ENCODE measurements around the gene VTI1B.
A peak's percentile ranks its signal among the peaks of the same experiment; 100 is the strongest.

Gene VTI1B
- long read RNA-seq, full-length matches to known transcripts = 35 of 42 reads
- long read RNA-seq, partial matches to known transcripts = 1 of 42 reads
- long read RNA-seq, other reads (novel, unspliced or antisense) = 6 of 42 reads

- H3K27me3 ChIP-seq (ENCODE audit: insufficient read depth, poor library complexity, severe bottlenecking) = no peaks in the 10 kb centered on the region
- no peak for TF ChIP-seq POLR2AphosphoS5 (IDR thresholded peaks at IDR 0.05; ENCODE audit: low read depth)
- no peak for TF ChIP-seq GABPA (IDR thresholded peaks at IDR 0.05; ENCODE audit: low read depth)
- TF ChIP-seq SPI1 (IDR thresholded peaks at IDR 0.05; ENCODE audit: borderline replicate concordance, low read depth) = no peak
- no peak for TF ChIP-seq CTCF (IDR thresholded peaks at IDR 0.05; ENCODE audit: insufficient read depth, low read length)
- no peak for TF ChIP-seq REST (IDR thresholded peaks at IDR 0.05; ENCODE audit: insufficient replicate concordance, low read depth)
- DNase-seq (ENCODE audit: low read depth in 1 of 2, low spot score in 1 of 2) = peak in 1 of 2 experiments; percentile 55
Observed at GRCh38 chr14:67674480-67675218, at the start of gene VTI1B. Gene VTI1B (minus strand): TSS chr14:67674632. CDS start chr14:67674489, 143 bp downstream.

GRCh38 chr14:67722293-67722692, 47.9 kb upstream of the VTI1B start:
- Histone ChIP-seq H3K27ac (replicated peaks) (no peak overlapping the region), H3K4me3 (replicated peaks; ENCODE audit: insufficient read depth, low read length) (no peak overlapping the region), H3K27me3 (ENCODE audit: insufficient read depth, poor library complexity, severe bottlenecking) (no peaks in the 10 kb centered on the region)
- DNase-seq (ENCODE audit: low read depth in 1 of 2, low spot score in 1 of 2) = no peak
- TF ChIP-seq REST (IDR thresholded peaks at IDR 0.05; ENCODE audit: insufficient replicate concordance, low read depth) = no peak
- TF ChIP-seq POLR2AphosphoS5 (IDR thresholded peaks at IDR 0.05; ENCODE audit: low read depth) = no peak
- no peak for TF ChIP-seq CTCF (IDR thresholded peaks at IDR 0.05; ENCODE audit: insufficient read depth, low read length)
- TF ChIP-seq GABPA (IDR thresholded peaks at IDR 0.05; ENCODE audit: low read depth) = no peak
- no peak for TF ChIP-seq SPI1 (IDR thresholded peaks at IDR 0.05; ENCODE audit: borderline replicate concordance, low read depth)

More at GRCh38 chr14:67674480-67675218, at the start of gene VTI1B:
- Histone ChIP-seq H3K4me3 (replicated peaks; ENCODE audit: insufficient read depth, low read length) (peak within 1 kb of the TSS; percentile 82), H3K27ac (replicated peaks) (peak within 1 kb of the TSS; percentile 93)

- H3K4me3 ChIP-seq (replicated peaks; ENCODE audit: insufficient read depth, low read length) = no peak overlapping the region
- no peak for DNase-seq (ENCODE audit: low read depth in 1 of 2, low spot score in 1 of 2)
- TF ChIP-seq CTCF (IDR thresholded peaks at IDR 0.05; ENCODE audit: insufficient read depth, low read length) (no peak), SPI1 (IDR thresholded peaks at IDR 0.05; ENCODE audit: borderline replicate concordance, low read depth) (no peak), GABPA (IDR thresholded peaks at IDR 0.05; ENCODE audit: low read depth) (no peak), REST (IDR thresholded peaks at IDR 0.05; ENCODE audit: insufficient replicate concordance, low read depth) (no peak), POLR2AphosphoS5 (IDR thresholded peaks at IDR 0.05; ENCODE audit: low read depth) (no peak)
- no peak overlapping the region for H3K27ac ChIP-seq (replicated peaks)
- H3K27me3 ChIP-seq (ENCODE audit: insufficient read depth, poor library complexity, severe bottlenecking) = no peaks in the 10 kb centered on the region
Observed at GRCh38 chr14:67721875-67722274, 47.4 kb upstream of the VTI1B start.
